ENCODE results near the gene NUDCD3. TPM values are rescaled to one million over a fixed set of nuclear protein-coding genes. Genes with fewer than 3 reads are reported as not detected.

NUDCD3 gene
- total and polyA plus RNA-seq, 4 donors: 15.4 to 30.7 (median 24.3) TPM

DNA sequence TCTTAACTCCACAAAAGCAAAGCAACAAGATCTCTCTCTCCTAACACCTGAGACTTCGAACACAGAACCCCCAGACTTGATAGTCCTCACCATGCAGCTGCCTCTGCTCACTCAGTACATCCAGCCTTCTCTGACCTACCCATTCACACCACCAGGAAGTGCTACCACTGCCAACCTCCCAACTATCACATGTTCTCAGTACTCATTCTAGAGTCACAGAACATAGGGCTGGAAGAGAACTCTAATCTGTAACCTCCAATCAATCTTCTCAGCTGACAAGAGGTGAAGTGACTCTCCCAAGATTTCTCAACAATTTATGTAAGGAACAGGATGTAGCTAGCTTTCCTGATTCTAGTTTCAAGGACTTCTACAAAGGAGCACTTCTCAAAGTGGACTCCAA lies 3.8 kb downstream of the NUDCD3 start:
- 89% methylated on average over 1 of the region's 1 CpG for WGBS
- DNase-seq (ENCODE audit: low spot score): no peak
- no peak overlapping the region for H3K27ac ChIP-seq (ENCODE audit: low read depth in 1 of 2, low read length in 2 of 2)

DNA sequence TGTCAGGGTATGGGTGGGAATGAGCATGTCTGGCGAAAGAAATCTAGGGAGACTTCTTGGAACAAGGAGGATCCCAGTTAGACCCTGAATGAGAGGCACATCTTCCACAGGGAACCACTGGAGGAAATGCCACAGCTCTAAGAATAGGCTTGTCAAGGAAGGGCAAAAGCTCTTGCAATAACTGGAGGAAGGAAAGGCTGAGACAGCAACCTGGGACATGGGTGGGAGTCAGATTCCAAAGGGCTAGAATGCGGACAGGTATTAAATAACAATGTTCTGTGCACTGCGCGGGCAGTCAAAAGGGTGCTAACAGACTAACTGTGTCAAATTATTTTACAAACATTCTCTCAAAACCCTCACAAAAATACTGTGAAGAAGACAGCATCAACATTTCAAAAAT lies 4.5 kb downstream of the NUDCD3 start:
- 91% methylated on average over 4 of the region's 4 CpGs for WGBS
- H3K9me3 ChIP-seq (ENCODE audit: control insufficient read depth in 4 of 4, low read length in 3 of 4): no peaks in the 10 kb centered on the region
- no peak overlapping the region for H3K4me3 ChIP-seq (ENCODE audit: low read depth in 1 of 3, low read length in 3 of 3)
- H3K27me3 ChIP-seq (ENCODE audit: control insufficient read depth in 4 of 4, insufficient read depth in 4 of 4, low read length in 3 of 4): no peaks in the 10 kb centered on the region
- no peak for TF ChIP-seq ZBTB33 (IDR thresholded peaks at IDR 0.05)
- TF ChIP-seq, protein P1, sequence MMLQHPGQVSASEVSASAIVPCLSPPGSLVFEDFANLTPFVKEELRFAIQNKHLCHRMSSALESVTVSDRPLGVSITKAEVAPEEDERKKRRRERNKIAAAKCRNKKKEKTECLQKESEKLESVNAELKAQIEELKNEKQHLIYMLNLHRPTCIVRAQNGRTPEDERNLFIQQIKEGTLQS (IDR thresholded peaks at IDR 0.05): no peak
- no peak for TF ChIP-seq HNF4A (conservative IDR thresholded peaks at IDR 0.05)
- TF ChIP-seq, protein P2, sequence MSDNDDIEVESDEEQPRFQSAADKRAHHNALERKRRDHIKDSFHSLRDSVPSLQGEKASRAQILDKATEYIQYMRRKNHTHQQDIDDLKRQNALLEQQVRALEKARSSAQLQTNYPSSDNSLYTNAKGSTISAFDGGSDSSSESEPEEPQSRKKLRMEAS (IDR thresholded peaks at IDR 0.05): no peak
- TF ChIP-seq NR2F2 (IDR thresholded peaks at IDR 0.05): no peak
- TF ChIP-seq JUND (IDR thresholded peaks at IDR 0.05): no peak
- TF ChIP-seq EGR1 (IDR thresholded peaks at IDR 0.05; ENCODE audit: low read depth in 2 of 2): no peak
- TF ChIP-seq, protein P3, sequence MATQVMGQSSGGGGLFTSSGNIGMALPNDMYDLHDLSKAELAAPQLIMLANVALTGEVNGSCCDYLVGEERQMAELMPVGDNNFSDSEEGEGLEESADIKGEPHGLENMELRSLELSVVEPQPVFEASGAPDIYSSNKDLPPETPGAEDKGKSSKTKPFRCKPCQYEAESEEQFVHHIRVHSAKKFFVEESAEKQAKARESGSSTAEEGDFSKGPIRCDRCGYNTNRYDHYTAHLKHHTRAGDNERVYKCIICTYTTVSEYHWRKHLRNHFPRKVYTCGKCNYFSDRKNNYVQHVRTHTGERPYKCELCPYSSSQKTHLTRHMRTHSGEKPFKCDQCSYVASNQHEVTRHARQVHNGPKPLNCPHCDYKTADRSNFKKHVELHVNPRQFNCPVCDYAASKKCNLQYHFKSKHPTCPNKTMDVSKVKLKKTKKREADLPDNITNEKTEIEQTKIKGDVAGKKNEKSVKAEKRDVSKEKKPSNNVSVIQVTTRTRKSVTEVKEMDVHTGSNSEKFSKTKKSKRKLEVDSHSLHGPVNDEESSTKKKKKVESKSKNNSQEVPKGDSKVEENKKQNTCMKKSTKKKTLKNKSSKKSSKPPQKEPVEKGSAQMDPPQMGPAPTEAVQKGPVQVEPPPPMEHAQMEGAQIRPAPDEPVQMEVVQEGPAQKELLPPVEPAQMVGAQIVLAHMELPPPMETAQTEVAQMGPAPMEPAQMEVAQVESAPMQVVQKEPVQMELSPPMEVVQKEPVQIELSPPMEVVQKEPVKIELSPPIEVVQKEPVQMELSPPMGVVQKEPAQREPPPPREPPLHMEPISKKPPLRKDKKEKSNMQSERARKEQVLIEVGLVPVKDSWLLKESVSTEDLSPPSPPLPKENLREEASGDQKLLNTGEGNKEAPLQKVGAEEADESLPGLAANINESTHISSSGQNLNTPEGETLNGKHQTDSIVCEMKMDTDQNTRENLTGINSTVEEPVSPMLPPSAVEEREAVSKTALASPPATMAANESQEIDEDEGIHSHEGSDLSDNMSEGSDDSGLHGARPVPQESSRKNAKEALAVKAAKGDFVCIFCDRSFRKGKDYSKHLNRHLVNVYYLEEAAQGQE (IDR thresholded peaks at IDR 0.05): no peak
- TF ChIP-seq HNF4G (IDR thresholded peaks at IDR 0.05): no peak
- no peak for TF ChIP-seq RAD21 (IDR thresholded peaks at IDR 0.05)
- no peak for TF ChIP-seq YY1 (IDR thresholded peaks at IDR 0.05)
- no peak for TF ChIP-seq RXRA (IDR thresholded peaks at IDR 0.05)
- TF ChIP-seq FOXA2 (IDR thresholded peaks at IDR 0.05): no peak
- no peak for TF ChIP-seq SP1 (IDR thresholded peaks at IDR 0.05)
- TF ChIP-seq FOXA1 (IDR thresholded peaks at IDR 0.05): no peak
- no peak for TF ChIP-seq TAF1 (conservative IDR thresholded peaks at IDR 0.05)
- TF ChIP-seq CTCF (IDR thresholded peaks at IDR 0.05; ENCODE audit: low read depth, low read length, missing input control): no peak
- H3K36me3 ChIP-seq (ENCODE audit: control insufficient read depth in 4 of 4, insufficient read depth in 3 of 4, low read depth in 1 of 4, low read length in 3 of 4): peaks cover 2 to 38% (median 31%) of the 10 kb centered on the region in 4 donors
- H3K27ac ChIP-seq (ENCODE audit: low read depth in 1 of 2, low read length in 2 of 2): no peak overlapping the region
- DNase-seq (ENCODE audit: low spot score): no peak
- no peak overlapping the region for H3K9ac ChIP-seq (ENCODE audit: low read depth in 1 of 2, low read length in 2 of 2)
- H3K4me1 ChIP-seq (ENCODE audit: control insufficient read depth in 4 of 4, insufficient read depth in 4 of 4, low read length in 3 of 4): peaks cover 7 to 41% (median 34%) of the 10 kb centered on the region in 4 donors

More for the DNA sequence above, 3.8 kb downstream of the NUDCD3 start:
- Histone ChIP-seq H3K9ac (ENCODE audit: low read depth in 1 of 2, low read length in 2 of 2) (no peak overlapping the region), H3K4me3 (ENCODE audit: low read depth in 1 of 3, low read length in 3 of 3) (no peak overlapping the region), H3K27me3 (ENCODE audit: control insufficient read depth in 4 of 4, insufficient read depth in 4 of 4, low read length in 3 of 4) (no peaks in the 10 kb centered on the region), H3K4me1 (ENCODE audit: control insufficient read depth in 4 of 4, insufficient read depth in 4 of 4, low read length in 3 of 4) (peaks cover 7 to 41% (median 35%) of the 10 kb centered on the region in 4 donors), H3K36me3 (ENCODE audit: control insufficient read depth in 4 of 4, insufficient read depth in 3 of 4, low read depth in 1 of 4, low read length in 3 of 4) (peaks cover 2 to 31% (median 27%) of the 10 kb centered on the region in 4 donors), H3K9me3 (ENCODE audit: control insufficient read depth in 4 of 4, low read length in 3 of 4) (no peaks in the 10 kb centered on the region)
- TF ChIP-seq, protein P3 (IDR thresholded peaks at IDR 0.05): no peak
- TF ChIP-seq FOXA1 (IDR thresholded peaks at IDR 0.05): no peak
- no peak for TF ChIP-seq JUND (IDR thresholded peaks at IDR 0.05)
- TF ChIP-seq, protein P2 (IDR thresholded peaks at IDR 0.05): no peak
- no peak for TF ChIP-seq YY1 (IDR thresholded peaks at IDR 0.05)
- no peak for TF ChIP-seq TAF1 (conservative IDR thresholded peaks at IDR 0.05)

Data from liver (tissue), 9 donors.